ENCODE data around the gene MPRIP.

Gene MPRIP

GRCh38 chr17:17141279-17141678, 99.0 kb downstream of the MPRIP start:
- Histone ChIP-seq H3K36me3 (ENCODE audit: insufficient read depth, low read length) (peaks cover 14% of the 10 kb centered on the region; the same call in 1 of the 2 replicates), H3K27ac (ENCODE audit: low read depth, low read length) (no peak overlapping the region), H3K27me3 (ENCODE audit: insufficient read depth, low read length) (no peaks in the 10 kb centered on the region), H3K4me3 (ENCODE audit: low read depth, low read length) (no peak overlapping the region), H3K4me1 (ENCODE audit: control insufficient read depth, insufficient read depth, low read length, unreplicated experiment) (peaks cover 18% of the 10 kb centered on the region), H3K79me2 (ENCODE audit: control insufficient read depth, insufficient read depth, low read length, unreplicated experiment) (no peaks in the 10 kb centered on the region), H2AFZ (ENCODE audit: low read length, unreplicated experiment) (no peak overlapping the region)

GRCh38 chr17:17141860-17142552, 99.7 kb downstream of the MPRIP start:
- no peaks in the 10 kb centered on the region for H3K79me2 ChIP-seq (ENCODE audit: control insufficient read depth, insufficient read depth, low read length, unreplicated experiment)
- H3K27me3 ChIP-seq (ENCODE audit: insufficient read depth, low read length), result no peaks in the 10 kb centered on the region
- peaks cover 14% of the 10 kb centered on the region; the same call in 1 of the 2 replicates for H3K36me3 ChIP-seq (ENCODE audit: insufficient read depth, low read length)
- H3K4me3 ChIP-seq (ENCODE audit: low read depth, low read length), result no peak overlapping the region
- H3K4me1 ChIP-seq (ENCODE audit: control insufficient read depth, insufficient read depth, low read length, unreplicated experiment), result peaks cover 18% of the 10 kb centered on the region
- no peak overlapping the region for H3K27ac ChIP-seq (ENCODE audit: low read depth, low read length)
- no peak overlapping the region for H2AFZ ChIP-seq (ENCODE audit: low read length, unreplicated experiment)

GRCh38 chr17:17142556-17142955, 100.3 kb downstream of the MPRIP start:
- Histone ChIP-seq H2AFZ (ENCODE audit: low read length, unreplicated experiment) (no peak overlapping the region), H3K4me3 (ENCODE audit: low read depth, low read length) (no peak overlapping the region), H3K27ac (ENCODE audit: low read depth, low read length) (no peak overlapping the region), H3K79me2 (ENCODE audit: control insufficient read depth, insufficient read depth, low read length, unreplicated experiment) (no peaks in the 10 kb centered on the region), H3K36me3 (ENCODE audit: insufficient read depth, low read length) (peaks cover 14% of the 10 kb centered on the region; the same call in 1 of the 2 replicates), H3K4me1 (ENCODE audit: control insufficient read depth, insufficient read depth, low read length, unreplicated experiment) (peaks cover 18% of the 10 kb centered on the region), H3K27me3 (ENCODE audit: insufficient read depth, low read length) (no peaks in the 10 kb centered on the region)

- H2AFZ ChIP-seq (ENCODE audit: low read length, unreplicated experiment), result no peak overlapping the region
- H3K79me2 ChIP-seq (ENCODE audit: control insufficient read depth, insufficient read depth, low read length, unreplicated experiment), result no peaks in the 10 kb centered on the region
- no peak overlapping the region for H3K4me3 ChIP-seq (ENCODE audit: low read depth, low read length)
- no peak overlapping the region for H3K27ac ChIP-seq (ENCODE audit: low read depth, low read length)
- H3K27me3 ChIP-seq (ENCODE audit: insufficient read depth, low read length), result no peaks in the 10 kb centered on the region
- peaks cover 23% of the 10 kb centered on the region for H3K4me1 ChIP-seq (ENCODE audit: control insufficient read depth, insufficient read depth, low read length, unreplicated experiment)
- peaks cover 18% of the 10 kb centered on the region; the same call in 1 of the 2 replicates for H3K36me3 ChIP-seq (ENCODE audit: insufficient read depth, low read length)
Measured at GRCh38 chr17:17143501-17143900, 101.2 kb downstream of the MPRIP start.

GRCh38 chr17:17144061-17144460, 101.8 kb downstream of the MPRIP start:
- Histone ChIP-seq H3K27me3 (ENCODE audit: insufficient read depth, low read length) (no peaks in the 10 kb centered on the region), H3K36me3 (ENCODE audit: insufficient read depth, low read length) (peaks cover 19% of the 10 kb centered on the region; the same call in 1 of the 2 replicates), H3K79me2 (ENCODE audit: control insufficient read depth, insufficient read depth, low read length, unreplicated experiment) (no peaks in the 10 kb centered on the region), H3K4me3 (ENCODE audit: low read depth, low read length) (no peak overlapping the region), H2AFZ (ENCODE audit: low read length, unreplicated experiment) (no peak overlapping the region), H3K27ac (ENCODE audit: low read depth, low read length) (no peak overlapping the region), H3K4me1 (ENCODE audit: control insufficient read depth, insufficient read depth, low read length, unreplicated experiment) (peaks cover 23% of the 10 kb centered on the region)

- Histone ChIP-seq H3K36me3 (ENCODE audit: insufficient read depth, low read length) (peaks cover 23% of the 10 kb centered on the region; the same call in 1 of the 2 replicates), H3K4me1 (ENCODE audit: control insufficient read depth, insufficient read depth, low read length, unreplicated experiment) (peaks cover 18% of the 10 kb centered on the region), H3K27ac (ENCODE audit: low read depth, low read length) (no peak overlapping the region), H3K79me2 (ENCODE audit: control insufficient read depth, insufficient read depth, low read length, unreplicated experiment) (no peaks in the 10 kb centered on the region), H3K4me3 (ENCODE audit: low read depth, low read length) (no peak overlapping the region), H3K27me3 (ENCODE audit: insufficient read depth, low read length) (no peaks in the 10 kb centered on the region), H2AFZ (ENCODE audit: low read length, unreplicated experiment) (no peak overlapping the region)
Measured at GRCh38 chr17:17144916-17145665, 102.8 kb downstream of the MPRIP start.

GRCh38 chr17:17146786-17147406, 104.6 kb downstream of the MPRIP start:
- H3K79me2 ChIP-seq (ENCODE audit: control insufficient read depth, insufficient read depth, low read length, unreplicated experiment), result no peaks in the 10 kb centered on the region
- H3K27ac ChIP-seq (ENCODE audit: low read depth, low read length), result no peak overlapping the region
- peaks cover 23% of the 10 kb centered on the region; the same call in 1 of the 2 replicates for H3K36me3 ChIP-seq (ENCODE audit: insufficient read depth, low read length)
- H3K27me3 ChIP-seq (ENCODE audit: insufficient read depth, low read length), result no peaks in the 10 kb centered on the region
- H3K4me1 ChIP-seq (ENCODE audit: control insufficient read depth, insufficient read depth, low read length, unreplicated experiment), result peaks cover 26% of the 10 kb centered on the region
- H2AFZ ChIP-seq (ENCODE audit: low read length, unreplicated experiment), result no peak overlapping the region
- no peak overlapping the region for H3K4me3 ChIP-seq (ENCODE audit: low read depth, low read length)

GRCh38 chr17:17147821-17148220, 105.6 kb downstream of the MPRIP start:
- no peaks in the 10 kb centered on the region for H3K27me3 ChIP-seq (ENCODE audit: insufficient read depth, low read length)
- no peak overlapping the region for H2AFZ ChIP-seq (ENCODE audit: low read length, unreplicated experiment)
- H3K4me3 ChIP-seq (ENCODE audit: low read depth, low read length), result no peak overlapping the region
- peaks cover 34% of the 10 kb centered on the region for H3K4me1 ChIP-seq (ENCODE audit: control insufficient read depth, insufficient read depth, low read length, unreplicated experiment)
- peak overlapping the region; percentile 24; the same call in 1 of the 2 replicates for H3K27ac ChIP-seq (ENCODE audit: low read depth, low read length)
- H3K79me2 ChIP-seq (ENCODE audit: control insufficient read depth, insufficient read depth, low read length, unreplicated experiment), result no peaks in the 10 kb centered on the region
- H3K36me3 ChIP-seq (ENCODE audit: insufficient read depth, low read length), result peaks cover 23% of the 10 kb centered on the region; the same call in 1 of the 2 replicates

GRCh38 chr17:17149520-17150447, 107.5 kb downstream of the MPRIP start:
- Histone ChIP-seq H3K4me3 (ENCODE audit: low read depth, low read length) (no peak overlapping the region), H3K27me3 (ENCODE audit: insufficient read depth, low read length) (no peaks in the 10 kb centered on the region), H2AFZ (ENCODE audit: low read length, unreplicated experiment) (no peak overlapping the region), H3K4me1 (ENCODE audit: control insufficient read depth, insufficient read depth, low read length, unreplicated experiment) (peaks cover 44% of the 10 kb centered on the region), H3K27ac (ENCODE audit: low read depth, low read length) (peak overlapping the region; percentile 100), H3K36me3 (ENCODE audit: insufficient read depth, low read length) (peaks cover 23% of the 10 kb centered on the region; the same call in 1 of the 2 replicates), H3K79me2 (ENCODE audit: control insufficient read depth, insufficient read depth, low read length, unreplicated experiment) (peaks cover 3% of the 10 kb centered on the region)

- Histone ChIP-seq H3K27ac (ENCODE audit: low read depth, low read length) (peak overlapping the region; percentile 100), H3K27me3 (ENCODE audit: insufficient read depth, low read length) (no peaks in the 10 kb centered on the region), H2AFZ (ENCODE audit: low read length, unreplicated experiment) (no peak overlapping the region), H3K4me1 (ENCODE audit: control insufficient read depth, insufficient read depth, low read length, unreplicated experiment) (peaks cover 49% of the 10 kb centered on the region), H3K79me2 (ENCODE audit: control insufficient read depth, insufficient read depth, low read length, unreplicated experiment) (peaks cover 3% of the 10 kb centered on the region), H3K36me3 (ENCODE audit: insufficient read depth, low read length) (peaks cover 17% of the 10 kb centered on the region; the same call in 1 of the 2 replicates), H3K4me3 (ENCODE audit: low read depth, low read length) (no peak overlapping the region)
Measured at GRCh38 chr17:17150448-17150800, 108.2 kb downstream of the MPRIP start.
